Measurements from ENCODE around the gene POGK.

DNA sequence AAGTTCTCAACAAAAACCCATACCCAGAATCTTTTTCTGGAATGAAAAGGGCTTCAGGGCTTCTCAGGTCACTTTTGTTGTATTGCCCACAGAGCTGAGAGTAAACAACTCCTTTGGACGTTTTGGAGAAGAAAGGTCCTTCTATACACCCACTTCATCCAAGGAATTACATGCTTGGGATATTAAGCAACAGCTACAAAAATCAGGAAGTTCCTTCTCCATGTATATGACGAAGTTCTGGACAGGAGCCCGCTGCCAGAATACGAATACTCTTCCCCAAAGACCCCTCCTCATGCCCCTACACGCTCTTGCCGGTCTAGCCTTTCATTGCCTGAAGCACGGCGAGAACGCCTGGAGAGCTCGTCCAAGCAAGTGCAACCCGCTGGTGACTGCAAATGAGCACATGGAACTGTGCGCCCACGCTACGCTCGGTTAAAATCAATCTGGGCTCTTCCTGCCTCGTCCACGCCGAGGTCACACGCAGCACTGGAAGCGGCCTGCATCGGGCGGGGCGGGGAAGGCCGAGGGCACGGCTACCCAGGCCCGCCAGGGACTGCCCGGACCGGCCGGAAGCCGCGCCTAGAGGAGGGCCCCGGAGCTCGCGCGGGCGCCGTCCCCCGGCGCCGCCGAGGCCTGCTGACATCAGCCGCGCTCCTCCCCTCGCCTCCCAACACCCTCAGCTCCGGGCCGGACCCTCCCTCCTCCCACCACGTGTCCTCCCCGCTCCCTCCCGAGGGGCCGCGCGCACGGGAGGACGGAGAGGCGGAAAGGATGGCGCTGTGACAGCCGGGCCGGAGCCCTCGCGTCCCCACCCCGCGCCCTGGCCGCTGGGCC is at the start of gene POGK:
- TF ChIP-seq, protein P1, sequence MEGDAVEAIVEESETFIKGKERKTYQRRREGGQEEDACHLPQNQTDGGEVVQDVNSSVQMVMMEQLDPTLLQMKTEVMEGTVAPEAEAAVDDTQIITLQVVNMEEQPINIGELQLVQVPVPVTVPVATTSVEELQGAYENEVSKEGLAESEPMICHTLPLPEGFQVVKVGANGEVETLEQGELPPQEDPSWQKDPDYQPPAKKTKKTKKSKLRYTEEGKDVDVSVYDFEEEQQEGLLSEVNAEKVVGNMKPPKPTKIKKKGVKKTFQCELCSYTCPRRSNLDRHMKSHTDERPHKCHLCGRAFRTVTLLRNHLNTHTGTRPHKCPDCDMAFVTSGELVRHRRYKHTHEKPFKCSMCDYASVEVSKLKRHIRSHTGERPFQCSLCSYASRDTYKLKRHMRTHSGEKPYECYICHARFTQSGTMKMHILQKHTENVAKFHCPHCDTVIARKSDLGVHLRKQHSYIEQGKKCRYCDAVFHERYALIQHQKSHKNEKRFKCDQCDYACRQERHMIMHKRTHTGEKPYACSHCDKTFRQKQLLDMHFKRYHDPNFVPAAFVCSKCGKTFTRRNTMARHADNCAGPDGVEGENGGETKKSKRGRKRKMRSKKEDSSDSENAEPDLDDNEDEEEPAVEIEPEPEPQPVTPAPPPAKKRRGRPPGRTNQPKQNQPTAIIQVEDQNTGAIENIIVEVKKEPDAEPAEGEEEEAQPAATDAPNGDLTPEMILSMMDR (optimal IDR thresholded peaks at IDR 0.05 in 1 of 3, IDR thresholded peaks at IDR 0.05 in 1 of 3, conservative IDR thresholded peaks at IDR 0.05 in 1 of 3; ENCODE audit: extremely low read depth in 1 of 3, insufficient read depth in 2 of 3, low read length in 3 of 3) = peak in 1 of 3 experiments; percentile 11
- TF ChIP-seq EZH2 (IDR thresholded peaks at IDR 0.05; ENCODE audit: low read length) = no peak

Data from keratinocyte (primary cell).